NCI-H1930 (cell line): Measurements from ENCODE around the gene NR3C2.

Source experiments
- DNase-seq, 2 experiments: peaks; one replicate each; lab custom pipeline; 2025; lab: John Stamatoyannopoulos, UW

The NR3C2 gene

DNA sequence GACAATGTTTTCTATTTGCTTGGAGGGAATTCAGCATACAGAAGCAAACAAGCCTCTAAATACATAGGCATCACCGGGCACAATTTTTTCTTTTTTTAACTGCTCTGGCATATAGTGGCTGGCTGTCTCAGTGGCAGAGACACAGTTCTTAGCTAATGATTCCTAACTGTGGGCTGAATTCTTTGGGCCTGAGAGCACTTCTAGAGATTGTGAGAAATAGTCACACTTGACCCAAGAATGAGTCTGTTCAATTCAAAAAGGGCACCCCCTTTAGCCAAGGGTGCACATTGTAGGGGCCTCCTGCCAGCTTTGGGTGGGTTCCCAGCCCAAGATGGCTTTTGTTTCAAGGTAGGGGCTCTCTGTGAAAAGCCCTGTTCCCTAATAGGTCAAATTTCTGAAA is 364.6 kb downstream of the NR3C2 start:
- no peak for DNase-seq

- DNase-seq: no peak
Measured at GRCh38 chr4:148076964-148077363, 365.2 kb downstream of the NR3C2 start.

DNA sequence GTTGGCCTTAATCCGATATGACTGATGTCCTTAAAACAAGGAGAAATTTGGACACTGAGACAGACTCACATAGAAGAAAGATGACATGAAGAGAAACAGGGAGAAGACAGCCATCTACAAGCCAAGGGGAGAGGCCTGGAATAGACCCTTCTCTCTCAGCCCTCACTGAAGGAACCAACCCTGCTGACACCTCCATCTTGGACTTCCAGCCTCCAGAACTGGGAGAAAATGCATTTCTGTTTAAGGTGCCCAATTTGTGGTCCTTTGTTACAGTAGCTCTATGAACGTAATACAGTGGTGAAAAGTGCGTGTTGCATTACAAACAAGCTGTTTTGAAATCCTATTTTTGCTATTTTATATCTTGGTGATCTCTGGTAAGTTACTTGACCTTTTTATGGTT is 366.8 kb downstream of the NR3C2 start:
- no peak for DNase-seq

- DNase-seq: no peak
Measured at GRCh38 chr4:148074462-148074861, 367.8 kb downstream of the NR3C2 start.

- no peak for DNase-seq
Measured at GRCh38 chr4:148073349-148073748, 368.9 kb downstream of the NR3C2 start.

DNA sequence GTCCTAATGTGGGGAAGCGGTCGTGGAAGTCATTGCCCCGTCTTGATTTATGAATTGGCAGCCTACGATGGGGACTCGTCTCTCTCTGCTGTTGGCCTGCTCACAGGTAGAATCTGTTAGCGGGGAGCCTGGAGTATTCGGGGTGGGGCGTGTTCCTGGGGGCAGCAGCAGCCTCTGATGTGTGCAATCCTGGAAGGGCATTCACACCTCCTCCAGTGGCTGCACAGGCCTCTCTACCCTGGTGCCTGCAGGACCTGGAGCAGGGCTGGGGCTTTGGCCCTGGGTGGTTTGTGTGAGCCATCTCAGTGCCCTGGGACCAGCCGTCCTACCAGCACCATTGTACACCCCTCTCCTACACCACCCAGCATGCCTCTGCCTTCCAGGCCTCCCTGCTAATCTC is 369.4 kb downstream of the NR3C2 start:
- DNase-seq: no peak

- no peak for DNase-seq
Measured at GRCh38 chr4:148071009-148071408, 371.2 kb downstream of the NR3C2 start.

DNA sequence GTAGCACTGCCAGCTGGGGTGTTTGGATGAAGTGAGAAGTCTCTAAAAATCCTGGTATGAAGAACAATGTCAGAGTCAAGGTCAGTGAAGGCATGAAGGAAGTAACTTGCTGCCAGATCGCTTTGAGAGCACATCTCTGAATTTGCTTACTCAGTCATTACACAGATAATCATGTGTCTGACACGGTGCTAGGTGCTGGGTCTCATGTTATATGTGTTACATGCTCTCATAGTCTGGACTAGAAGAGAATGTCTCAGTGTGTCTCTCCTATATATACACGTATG is 372.4 kb downstream of the NR3C2 start:
- no peak for DNase-seq

- DNase-seq: no peak
Measured at GRCh38 chr4:148069086-148069894, 372.9 kb downstream of the NR3C2 start.

GRCh38 chr4:148068065-148068911 is 373.9 kb downstream of the NR3C2 start:
- DNase-seq: no peak

DNA sequence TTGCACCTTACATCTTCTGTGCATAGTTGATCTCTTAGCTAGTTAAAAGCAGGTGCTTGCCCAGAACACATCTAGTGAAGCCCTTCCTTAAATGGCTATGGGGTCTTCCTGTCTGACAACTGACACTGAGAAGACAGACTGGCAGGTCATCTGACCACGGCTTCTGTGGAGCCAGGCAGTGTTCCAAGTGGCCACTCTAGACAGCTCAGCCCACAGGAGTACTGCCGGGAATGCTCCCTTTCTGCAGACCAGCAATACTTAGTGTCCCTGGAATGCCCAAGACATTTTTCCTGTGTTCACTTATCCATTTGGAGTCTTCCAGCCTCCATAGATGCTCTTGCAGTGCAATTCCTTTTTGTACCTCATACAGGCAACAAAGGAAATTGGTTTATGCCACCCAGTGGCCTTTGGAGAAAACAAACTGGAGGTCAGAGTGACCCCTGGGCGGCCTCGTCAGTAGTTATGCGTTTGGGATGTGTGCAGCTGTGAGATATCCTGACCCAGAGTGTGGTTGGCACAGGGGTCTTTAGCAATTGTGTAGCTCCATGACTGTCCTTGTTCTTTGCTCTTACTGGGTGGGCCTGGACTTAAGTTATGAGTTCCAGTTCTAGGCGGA is 374.8 kb downstream of the NR3C2 start:
- DNase-seq: no peak

- DNase-seq: no peak
Measured at GRCh38 chr4:148065075-148065474, 377.1 kb downstream of the NR3C2 start.

- no peak for DNase-seq
Measured at GRCh38 chr4:148064451-148064850, 377.8 kb downstream of the NR3C2 start.

GRCh38 chr4:148062301-148062950 is 379.8 kb downstream of the NR3C2 start:
- DNase-seq: no peak

GRCh38 chr4:148061795-148062194 is 380.4 kb downstream of the NR3C2 start:
- no peak for DNase-seq

DNA sequence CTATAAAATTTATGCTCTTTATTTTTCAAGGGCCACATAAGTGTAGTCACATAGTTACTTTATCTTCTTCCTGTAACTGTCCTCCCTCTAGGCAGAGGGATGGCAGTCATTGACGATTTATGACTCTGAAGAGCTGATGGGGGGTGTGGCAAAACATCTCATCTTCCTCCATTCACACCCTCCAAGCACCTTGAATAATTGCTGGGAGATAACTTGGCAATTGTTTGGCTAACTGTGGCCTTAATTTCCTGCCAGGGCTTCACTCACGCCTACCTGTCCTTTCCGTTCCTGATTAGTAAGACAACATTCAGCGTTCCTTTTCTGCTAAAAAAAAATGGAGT is 381.1 kb downstream of the NR3C2 start:
- DNase-seq: no peak

DNA sequence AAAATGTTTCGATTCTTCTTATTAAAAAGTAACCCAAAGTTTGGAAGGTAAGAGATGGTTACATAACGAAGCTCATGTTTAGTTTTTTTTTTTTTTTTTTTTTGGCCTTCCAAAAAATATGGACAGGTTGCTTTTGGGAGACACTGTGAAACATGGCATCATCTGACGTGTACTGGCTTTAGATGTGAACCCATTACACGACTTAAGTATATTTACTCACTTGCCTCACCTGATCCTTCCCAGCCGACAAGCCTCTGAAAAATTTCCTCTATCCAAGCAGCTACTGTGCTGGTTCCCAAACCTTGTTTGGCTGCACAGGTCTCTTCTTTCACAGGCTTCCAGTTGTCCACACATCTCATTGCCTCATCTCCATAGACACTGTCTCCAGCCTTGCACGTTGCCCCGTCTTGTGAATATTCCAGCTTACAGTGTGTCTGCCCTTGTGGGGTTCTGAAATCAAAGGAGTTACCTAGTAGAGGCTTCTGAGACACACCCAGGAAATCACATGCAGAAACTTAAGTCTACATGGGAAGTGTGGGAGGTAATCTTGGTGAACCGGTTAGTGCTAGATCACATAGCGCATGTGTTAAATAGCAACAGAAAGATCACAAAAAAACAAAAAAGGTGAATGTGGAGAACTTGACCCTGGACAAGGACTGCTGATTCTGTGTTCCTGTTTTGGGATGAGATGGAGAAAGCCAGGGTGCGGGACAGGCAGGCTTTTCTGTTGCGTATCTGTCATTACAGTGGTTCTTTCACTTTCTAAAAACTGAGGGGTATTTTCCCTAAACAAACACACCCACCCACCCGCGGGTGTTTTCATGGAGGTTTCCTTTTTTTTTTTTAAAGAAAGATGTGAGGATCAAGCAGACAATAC is 381.7 kb downstream of the NR3C2 start:
- no peak for DNase-seq

DNA sequence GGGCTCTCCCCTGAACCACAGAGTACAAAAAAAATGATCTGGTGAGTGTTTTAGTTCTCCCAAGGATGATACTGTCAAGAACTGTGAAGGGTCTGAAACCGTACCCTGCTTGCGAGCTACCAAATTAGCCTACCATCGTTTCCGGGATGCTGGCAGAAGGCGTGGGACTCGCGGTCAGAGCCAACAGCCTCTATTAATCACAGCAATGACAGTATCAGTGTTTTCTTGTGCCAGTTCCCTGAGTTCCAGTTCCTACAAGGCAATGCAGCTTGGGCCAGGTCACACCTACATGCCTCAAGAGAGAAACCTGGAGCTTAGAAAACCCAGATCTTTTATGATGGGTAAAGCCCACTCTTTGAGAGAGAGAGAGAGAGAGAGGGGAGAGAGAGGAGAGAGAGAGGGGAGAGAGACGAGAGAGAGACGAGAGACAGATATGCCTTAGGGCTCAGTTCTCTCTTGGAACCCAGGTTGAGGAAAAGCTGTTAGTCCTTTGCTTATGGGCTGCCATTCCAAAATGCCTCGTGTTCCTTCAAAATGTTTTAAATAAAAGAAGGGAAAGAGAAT is 382.5 kb downstream of the NR3C2 start:
- DNase-seq: no peak

GRCh38 chr4:148057984-148058859 is 384.0 kb downstream of the NR3C2 start:
- DNase-seq: no peak

- no peak for DNase-seq
Measured at GRCh38 chr4:148057516-148057915, 384.7 kb downstream of the NR3C2 start.
